Hematopoietic multipotent progenitor cell treated with erythropoietin and hydrocortisone succinate and interleukin-3 and kit ligand, for 6 days (in vitro differentiated cells): ENCODE data around the gene DISP3.

Source experiments
- DNase-seq: peaks from one replicate; pipeline ENCODE4 v3.0.0-alpha.2; 2015

The DISP3 gene

GRCh38 chr1:11462224-11462923 is 16.6 kb upstream of the DISP3 start:
- DNase-seq: no peak

GRCh38 chr1:11463177-11463576 is 15.8 kb upstream of the DISP3 start:
- no peak for DNase-seq

DNA sequence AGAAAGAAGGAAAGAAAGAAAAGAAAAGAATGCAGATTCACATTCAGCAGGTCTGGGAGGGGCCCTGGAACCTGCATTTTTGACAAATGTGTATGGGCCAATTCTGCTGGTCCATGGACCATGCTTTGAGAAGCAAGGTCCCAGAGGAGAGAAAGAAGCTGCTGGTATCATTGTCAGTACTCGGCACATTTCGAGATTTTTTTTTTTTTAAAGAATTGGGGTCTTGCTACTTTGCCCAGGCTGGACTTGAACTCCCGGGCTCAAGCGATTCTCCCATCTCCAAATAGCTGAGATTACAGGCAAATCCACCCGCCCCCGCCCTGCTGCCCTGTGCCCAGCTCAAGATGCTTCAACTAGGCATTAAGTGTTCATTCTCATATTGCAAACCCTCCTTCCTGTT is 13.6 kb upstream of the DISP3 start:
- no peak for DNase-seq

DNA sequence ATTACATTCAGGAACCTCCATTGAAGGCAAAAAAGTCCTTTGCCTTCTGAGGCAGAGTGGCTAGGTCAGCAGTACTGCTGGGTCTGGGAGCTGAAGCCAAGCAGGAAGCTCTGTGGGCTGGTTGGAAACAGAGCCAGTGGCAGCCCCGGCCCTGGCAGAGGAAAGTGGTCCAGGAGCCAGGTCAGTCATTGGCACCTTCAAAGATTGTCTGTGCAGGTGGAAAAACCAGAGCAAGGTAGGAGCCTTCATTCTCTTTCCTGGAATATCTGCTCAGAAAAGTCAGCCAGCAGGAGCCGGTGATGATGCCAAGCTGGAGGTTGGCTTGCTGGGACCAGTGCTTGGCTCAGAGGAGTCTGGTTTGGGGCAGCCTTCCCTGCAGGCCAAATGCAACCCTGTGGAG is 12.5 kb upstream of the DISP3 start:
- DNase-seq: no peak

DNA sequence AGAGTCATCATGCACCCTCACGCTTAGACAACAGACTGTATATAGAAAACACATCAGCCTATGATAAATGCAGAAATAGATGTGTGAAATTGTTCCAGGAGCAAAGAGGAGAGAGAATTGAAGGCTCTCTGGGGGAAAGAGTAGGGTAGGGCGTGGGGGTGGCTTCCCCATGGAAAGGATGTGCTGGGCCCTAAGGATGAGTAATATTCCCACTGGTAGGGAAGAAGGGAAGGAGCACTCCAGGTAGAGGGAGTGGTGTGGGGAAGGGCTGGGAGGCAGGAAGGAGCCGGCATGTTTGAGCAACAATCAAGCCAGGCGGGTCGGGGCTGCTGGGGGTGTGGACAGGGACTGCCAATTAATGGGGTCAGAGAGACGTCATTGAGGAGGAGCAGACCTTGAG is 10.1 kb upstream of the DISP3 start:
- no peak for DNase-seq

DNA sequence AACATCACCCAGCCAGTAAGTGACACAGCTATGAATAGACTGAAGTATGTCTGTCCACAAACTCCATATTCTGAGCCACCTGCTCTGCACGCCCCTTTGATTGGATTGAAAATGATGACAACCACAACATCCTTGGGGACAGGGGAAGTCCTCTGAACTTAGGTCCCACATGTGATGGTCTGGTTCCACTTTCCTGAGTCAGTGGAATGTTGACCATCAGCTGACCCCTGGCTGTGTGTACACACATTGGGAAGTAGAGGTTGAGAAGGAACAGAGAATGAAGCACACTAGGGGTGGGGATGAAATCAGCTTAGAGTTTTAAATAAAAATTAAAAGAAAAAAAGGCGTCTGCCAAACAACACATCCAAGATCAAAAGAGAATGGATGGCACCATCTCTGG is 8.0 kb upstream of the DISP3 start:
- DNase-seq: no peak

GRCh38 chr1:11471473-11471872 is 7.5 kb upstream of the DISP3 start:
- DNase-seq: no peak

GRCh38 chr1:11472284-11472683 is 6.7 kb upstream of the DISP3 start:
- DNase-seq: no peak

GRCh38 chr1:11472741-11473140 is 6.2 kb upstream of the DISP3 start:
- DNase-seq: no peak

GRCh38 chr1:11473491-11474034 is 5.4 kb upstream of the DISP3 start:
- peak; percentile 68 for DNase-seq

DNA sequence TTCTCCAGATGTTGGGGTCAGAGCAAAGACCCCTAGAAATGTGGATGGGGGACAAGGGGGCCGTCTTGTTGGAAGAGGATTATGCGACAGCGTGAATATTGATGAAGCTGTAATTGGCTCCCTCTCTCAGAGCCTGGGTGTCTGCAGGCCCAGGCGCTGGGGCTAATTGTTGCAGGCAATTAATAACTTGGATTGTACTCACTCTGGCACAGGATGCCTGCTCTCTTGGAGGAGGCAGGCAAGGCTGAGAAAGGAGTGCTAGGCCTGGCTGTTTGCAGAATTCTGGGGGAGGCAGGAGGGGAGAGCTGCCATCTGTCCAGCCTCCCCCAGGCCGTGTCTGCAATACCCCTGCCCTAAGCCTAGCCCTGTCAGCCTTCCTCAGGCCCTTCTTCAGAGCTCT is 4.1 kb upstream of the DISP3 start:
- DNase-seq: no peak

GRCh38 chr1:11475748-11476147 is 3.2 kb upstream of the DISP3 start:
- DNase-seq: no peak

- DNase-seq: peak; percentile 17
These were observed 522 bp downstream of the DISP3 start for GRCh38 chr1:11479375-11479979.

- no peak for DNase-seq
These were observed 2.1 kb downstream of the DISP3 start for GRCh38 chr1:11481019-11481418.

DNA sequence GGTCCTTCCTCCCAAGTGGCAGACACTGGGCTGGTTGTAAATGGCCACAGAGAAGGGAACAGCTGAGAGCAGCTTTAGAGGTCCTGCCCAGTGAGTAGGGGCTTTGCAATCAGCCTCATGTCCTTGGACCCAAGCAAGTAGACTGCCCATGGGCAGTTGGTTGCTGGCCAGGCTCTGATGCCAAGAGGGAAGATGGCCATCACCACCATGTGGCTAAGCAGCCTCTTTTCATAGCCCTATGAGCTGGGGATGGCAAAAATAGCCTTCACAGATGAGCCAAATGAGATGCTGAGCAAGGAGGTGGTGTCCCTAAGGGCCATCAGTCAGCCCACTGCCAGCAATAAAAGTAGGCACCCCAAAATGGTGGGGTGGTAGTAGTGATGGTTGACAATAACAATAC is 3.2 kb downstream of the DISP3 start:
- DNase-seq: no peak

DNA sequence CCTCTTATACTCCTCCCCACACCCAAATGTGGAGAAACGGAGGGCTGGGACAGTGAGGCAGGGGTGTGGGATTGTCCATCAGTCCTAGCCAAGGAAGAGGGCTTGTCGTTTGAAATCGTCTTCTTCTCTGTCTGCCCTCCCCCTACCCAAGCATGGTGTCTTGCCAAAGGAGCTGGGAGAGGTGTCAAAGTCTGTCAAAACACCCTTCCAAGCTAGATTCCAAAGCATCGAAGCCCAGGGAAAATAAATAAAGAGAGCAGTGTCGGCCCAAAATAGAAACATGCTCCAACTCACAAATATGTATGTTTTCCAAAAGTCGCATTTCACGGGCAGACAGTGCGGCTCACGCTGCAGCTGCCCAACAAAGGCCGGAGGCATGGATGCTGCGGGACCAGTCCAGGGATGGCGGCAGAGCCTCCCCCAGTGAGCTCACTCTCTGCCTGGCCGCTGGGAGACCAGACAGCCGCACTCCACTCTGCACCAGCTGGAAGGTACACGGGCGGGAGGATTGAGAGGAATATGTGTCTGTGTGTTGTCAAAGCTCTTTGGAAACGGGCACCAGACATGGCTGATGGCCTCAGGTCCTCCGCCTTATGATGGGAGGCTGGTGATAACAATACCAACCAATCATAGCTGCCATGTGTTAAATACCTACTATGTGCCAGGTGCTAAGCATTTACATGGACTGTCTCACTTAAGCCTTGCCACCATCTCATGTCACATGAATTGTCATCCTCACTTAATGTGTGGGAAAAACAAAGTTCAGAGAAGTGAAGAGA is 3.9 kb downstream of the DISP3 start:
- no peak for DNase-seq

- DNase-seq: no peak
These were observed 4.8 kb downstream of the DISP3 start for GRCh38 chr1:11483581-11484320.

DNA sequence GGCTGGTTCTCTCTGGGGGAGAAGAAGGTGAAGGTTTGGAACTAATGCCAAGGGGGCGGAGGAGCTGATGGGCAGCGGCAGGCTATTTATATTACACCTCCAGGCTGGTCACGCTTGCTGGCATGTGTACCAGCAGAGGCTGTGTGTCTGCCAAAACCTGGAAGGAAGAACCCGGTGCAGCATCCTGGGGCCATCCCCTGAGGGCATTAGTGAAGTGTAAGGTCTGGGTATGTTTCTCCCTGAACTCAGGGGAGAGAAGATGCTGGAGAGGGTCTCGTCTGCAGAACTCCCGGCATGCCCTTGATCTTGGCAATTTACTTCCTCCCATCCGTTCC is 5.3 kb downstream of the DISP3 start:
- no peak for DNase-seq

- DNase-seq: no peak
These were observed 6.2 kb downstream of the DISP3 start for GRCh38 chr1:11485191-11485590.

GRCh38 chr1:11486231-11487009 is 7.5 kb downstream of the DISP3 start:
- DNase-seq: no peak

GRCh38 chr1:11487196-11487751 is 8.3 kb downstream of the DISP3 start:
- DNase-seq: no peak

GRCh38 chr1:11488201-11488770 is 9.3 kb downstream of the DISP3 start:
- no peak for DNase-seq
